Fibroblast of villous mesenchyme (primary cell): ENCODE measurements around the gene SMAD6. TPM values are rescaled to one million over a fixed set of nuclear protein-coding genes. Genes with fewer than 3 reads are reported as not detected.

Source experiments
- DNase-seq: peaks from one replicate; pipeline ENCODE4 v3.0.0-alpha.2; 2010; ENCODE audit warnings: low read depth
- H3K4me3 ChIP-seq: 2 replicates; pipeline ENCODE4 v1.5.1; 2011; ENCODE audit warnings: low read depth, mild to moderate bottlenecking, low read length
- total RNA-seq: library from RNA; depleted of rRNA; stranded (reverse); fragments of >200 nt; gene quantifications from 2 replicates; pipeline ENCODE4 v1.2.3, GENCODE V29; 2012
- TF ChIP-seq, protein P1 (sequence below): IDR thresholded peaks from 2 replicates; pipeline ENCODE4 v1.5.1; 2012; ENCODE audit warnings: low read depth, mild to moderate bottlenecking, low read length; ENCODE audit not compliant: insufficient read depth

Gene SMAD6
- total RNA-seq, 1 donor: 3.0 TPM

GRCh38 chr15:66737243-66738010, 35.4 kb downstream of the SMAD6 start:
- no peak for DNase-seq
- TF ChIP-seq, protein P1, sequence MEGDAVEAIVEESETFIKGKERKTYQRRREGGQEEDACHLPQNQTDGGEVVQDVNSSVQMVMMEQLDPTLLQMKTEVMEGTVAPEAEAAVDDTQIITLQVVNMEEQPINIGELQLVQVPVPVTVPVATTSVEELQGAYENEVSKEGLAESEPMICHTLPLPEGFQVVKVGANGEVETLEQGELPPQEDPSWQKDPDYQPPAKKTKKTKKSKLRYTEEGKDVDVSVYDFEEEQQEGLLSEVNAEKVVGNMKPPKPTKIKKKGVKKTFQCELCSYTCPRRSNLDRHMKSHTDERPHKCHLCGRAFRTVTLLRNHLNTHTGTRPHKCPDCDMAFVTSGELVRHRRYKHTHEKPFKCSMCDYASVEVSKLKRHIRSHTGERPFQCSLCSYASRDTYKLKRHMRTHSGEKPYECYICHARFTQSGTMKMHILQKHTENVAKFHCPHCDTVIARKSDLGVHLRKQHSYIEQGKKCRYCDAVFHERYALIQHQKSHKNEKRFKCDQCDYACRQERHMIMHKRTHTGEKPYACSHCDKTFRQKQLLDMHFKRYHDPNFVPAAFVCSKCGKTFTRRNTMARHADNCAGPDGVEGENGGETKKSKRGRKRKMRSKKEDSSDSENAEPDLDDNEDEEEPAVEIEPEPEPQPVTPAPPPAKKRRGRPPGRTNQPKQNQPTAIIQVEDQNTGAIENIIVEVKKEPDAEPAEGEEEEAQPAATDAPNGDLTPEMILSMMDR: no peak
- H3K4me3 ChIP-seq: no peak overlapping the region

- H3K4me3 ChIP-seq: no peak overlapping the region
Observed at GRCh38 chr15:66738116-66738515, 36.1 kb downstream of the SMAD6 start.

DNA sequence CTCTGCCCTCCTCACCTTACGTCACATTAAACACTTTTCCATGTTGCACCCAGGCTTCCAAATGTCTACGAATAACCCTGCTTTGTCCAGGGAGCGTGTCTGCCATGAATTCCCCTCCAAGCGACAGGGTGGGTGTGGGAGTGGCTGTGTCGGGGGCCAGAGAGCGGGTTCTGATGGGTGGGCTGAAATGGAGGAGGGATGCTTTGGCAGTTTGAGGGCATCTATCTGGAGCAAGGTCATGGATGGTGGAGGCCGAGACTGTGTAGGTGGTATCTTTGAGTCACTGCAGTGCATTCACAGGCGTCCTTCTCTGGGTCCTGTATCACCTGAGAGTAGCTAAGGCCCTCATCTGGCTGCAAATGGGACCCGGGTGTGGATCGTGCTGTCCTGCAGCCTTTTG, 36.6 kb downstream of the SMAD6 start:
- no peak overlapping the region for H3K4me3 ChIP-seq
- DNase-seq: no peak
- TF ChIP-seq, protein P1: no peak

More at GRCh38 chr15:66738116-66738515, 36.1 kb downstream of the SMAD6 start:
- no peak for DNase-seq
- TF ChIP-seq, protein P1: no peak

DNA sequence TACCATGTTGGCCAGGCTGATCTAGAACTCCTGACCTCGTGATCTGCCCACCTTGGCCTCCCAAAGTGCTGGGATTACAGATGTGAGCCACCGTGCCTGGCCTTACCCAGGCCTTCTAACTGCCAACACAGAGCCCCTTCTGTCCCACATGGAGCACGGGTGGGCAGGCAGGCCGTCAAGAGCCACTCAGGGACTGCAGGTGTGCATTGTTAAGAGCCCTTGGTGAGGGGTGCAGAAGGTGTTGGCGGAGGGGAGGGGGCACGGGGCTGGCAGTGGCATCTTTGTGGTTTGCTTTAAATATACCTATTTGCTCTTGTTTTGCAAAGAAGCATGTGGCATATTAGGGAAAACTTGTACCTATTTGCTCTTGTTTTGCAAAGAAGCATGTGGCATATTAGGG, 37.3 kb downstream of the SMAD6 start:
- DNase-seq: no peak
- TF ChIP-seq, protein P1: no peak
- H3K4me3 ChIP-seq: no peak overlapping the region

DNA sequence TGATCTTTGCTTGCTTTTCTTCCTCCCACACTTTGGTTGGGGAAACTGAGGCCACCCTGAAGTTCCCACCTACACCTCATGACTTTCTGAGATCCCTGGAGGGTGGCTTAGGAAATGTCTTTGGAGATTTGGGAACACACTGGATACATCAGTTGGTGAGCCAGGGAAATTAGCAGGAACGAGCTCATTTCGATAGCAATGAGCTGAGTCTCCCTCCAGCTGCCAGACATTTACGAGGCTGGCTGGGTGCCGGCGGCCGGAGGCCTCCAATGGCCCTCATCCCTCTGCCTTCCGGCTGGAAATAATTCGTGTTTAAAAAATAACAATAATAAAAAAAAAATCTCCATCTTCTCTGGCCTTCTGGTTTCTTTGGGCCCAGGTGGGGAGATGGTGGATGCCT, 38.8 kb downstream of the SMAD6 start:
- TF ChIP-seq, protein P1: no peak
- no peak overlapping the region for H3K4me3 ChIP-seq
- peak; percentile 80 for DNase-seq

DNA sequence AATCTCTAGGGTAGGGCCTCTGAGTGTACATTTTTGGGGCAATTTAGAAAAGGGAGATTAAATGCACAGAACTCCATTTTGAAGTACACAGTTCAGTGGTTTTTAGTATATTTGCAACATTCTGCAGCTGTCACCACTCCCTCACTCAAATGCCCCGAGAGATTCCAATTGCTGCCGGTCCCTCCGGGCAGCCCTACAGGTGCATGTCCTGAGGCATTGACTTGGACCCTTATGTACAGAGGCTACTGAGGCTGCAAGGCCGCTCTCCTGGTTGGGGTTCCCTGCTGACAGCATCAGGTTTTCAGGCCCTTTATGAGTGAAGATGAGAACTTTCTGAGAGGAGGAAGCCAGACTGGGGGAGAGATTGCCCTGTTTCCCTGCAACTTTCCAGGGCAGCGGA, 39.6 kb downstream of the SMAD6 start:
- no peak for DNase-seq
- TF ChIP-seq, protein P1: no peak
- no peak overlapping the region for H3K4me3 ChIP-seq

GRCh38 chr15:66742286-66742685, 40.2 kb downstream of the SMAD6 start:
- no peak for DNase-seq
- H3K4me3 ChIP-seq: no peak overlapping the region
- TF ChIP-seq, protein P1: no peak
